ENCODE measurements around the gene UVRAG.

DNA sequence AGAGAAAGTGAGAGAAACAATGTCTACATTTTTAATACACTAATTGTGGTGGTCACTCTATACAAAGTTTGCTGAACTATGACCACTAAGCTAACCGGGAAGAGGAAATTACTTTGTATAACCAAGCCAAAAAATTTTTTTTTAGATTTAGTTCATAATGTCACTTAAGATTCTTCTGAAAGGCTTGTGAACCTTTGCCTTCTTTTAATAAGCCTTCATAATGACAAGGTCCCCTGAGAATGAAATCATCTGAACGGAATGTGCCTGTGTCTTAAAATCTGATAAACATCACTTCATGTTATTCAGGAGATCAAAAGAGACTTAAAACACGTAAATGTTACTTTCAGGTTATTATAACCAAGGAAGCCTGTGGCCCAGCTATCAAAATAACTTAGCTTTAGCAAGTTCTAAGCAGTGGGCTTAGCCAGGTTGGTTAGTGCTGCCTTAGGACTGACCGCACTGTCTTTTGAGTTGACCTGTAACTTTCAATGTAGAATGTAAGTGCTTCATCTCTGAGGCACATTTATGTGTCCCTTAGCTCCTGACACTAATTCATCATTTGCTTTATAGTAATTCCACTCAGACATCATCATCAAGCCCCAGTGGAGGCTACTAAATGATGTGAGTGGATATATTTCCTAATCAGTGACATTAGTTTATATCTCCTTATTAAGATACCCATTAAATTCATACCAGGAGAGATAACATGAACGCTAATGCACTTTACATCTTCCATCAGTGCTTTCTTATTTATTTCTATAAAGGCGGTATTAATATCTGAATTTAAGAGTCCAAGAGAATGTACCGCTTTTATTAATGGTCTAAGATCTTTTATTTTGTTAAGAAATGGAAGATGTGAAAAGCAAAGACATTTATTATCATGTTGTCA is 268.8 kb downstream of the UVRAG start:
- TF ChIP-seq TAF1 (IDR thresholded peaks at IDR 0.05; ENCODE audit: low read depth): no peak
- TF ChIP-seq EP300 (IDR thresholded peaks at IDR 0.05; ENCODE audit: borderline replicate concordance): no peak
- no peak for TF ChIP-seq EGR1 (IDR thresholded peaks at IDR 0.05)
- no peak for TF ChIP-seq RAD21 (IDR thresholded peaks at IDR 0.05; ENCODE audit: low read depth)
- TF ChIP-seq TCF12 (IDR thresholded peaks at IDR 0.05; ENCODE audit: low read depth): no peak
- TF ChIP-seq, protein P1, sequence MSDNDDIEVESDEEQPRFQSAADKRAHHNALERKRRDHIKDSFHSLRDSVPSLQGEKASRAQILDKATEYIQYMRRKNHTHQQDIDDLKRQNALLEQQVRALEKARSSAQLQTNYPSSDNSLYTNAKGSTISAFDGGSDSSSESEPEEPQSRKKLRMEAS (IDR thresholded peaks at IDR 0.05): no peak
- no peak for TF ChIP-seq ZBTB7A (IDR thresholded peaks at IDR 0.05; ENCODE audit: low read depth)
- no peak for TF ChIP-seq TEAD4 (IDR thresholded peaks at IDR 0.05)
- TF ChIP-seq USF1 (IDR thresholded peaks at IDR 0.05): no peak
- TF ChIP-seq YY1 (IDR thresholded peaks at IDR 0.05; ENCODE audit: low read depth): no peak
- TF ChIP-seq REST (IDR thresholded peaks at IDR 0.05; ENCODE audit: low read depth): no peak
- TF ChIP-seq CEBPB (IDR thresholded peaks at IDR 0.05): no peak
- TF ChIP-seq CREB1 (IDR thresholded peaks at IDR 0.05; ENCODE audit: low read depth): no peak

Measured in Ishikawa (cell line).